ENCODE measurements around the gene C3orf70. TPM values are rescaled to one million over a fixed set of nuclear protein-coding genes. Genes with fewer than 3 reads are reported as not detected.

Gene C3orf70
- total and polyA plus RNA-seq, 2 of the 8 experiments (the other 6 are each of a cell fraction or from before 2014, with no cell fraction given), result 1.7 to 2.0 TPM

DNA sequence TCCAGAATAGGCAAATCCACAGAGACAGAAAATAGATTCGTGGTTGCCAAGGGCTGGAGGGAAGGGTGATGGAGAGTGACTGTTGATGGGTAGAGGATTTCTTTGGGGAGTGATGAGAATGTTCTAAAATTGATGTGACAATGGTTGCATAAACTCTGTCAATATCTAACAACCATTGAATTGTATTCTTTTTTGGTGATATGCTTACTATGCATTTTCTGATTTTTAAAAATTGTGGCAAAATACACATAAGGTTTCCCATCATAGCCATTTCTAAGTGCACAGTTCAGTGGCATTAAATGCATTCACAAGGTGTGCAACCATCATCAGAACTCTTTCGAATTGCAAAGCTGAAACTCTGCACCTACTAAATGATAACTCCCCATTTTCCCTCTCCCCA is 44.2 kb upstream of the C3orf70 start:
- H3K9me3 ChIP-seq (ENCODE audit: insufficient read depth in 2 of 2, low read depth in 1 of 2, low read length in 1 of 2), result no peaks in the 10 kb centered on the region
- no peak overlapping the region for H3K4me3 ChIP-seq (ENCODE audit: extremely low read depth in 1 of 4, insufficient read depth in 2 of 4, low read depth in 3 of 4, low read length in 4 of 4)
- H3K79me2 ChIP-seq (ENCODE audit: control insufficient read depth in 1 of 2, insufficient read depth in 2 of 2, low read length in 2 of 2), result no peaks in the 10 kb centered on the region
- no peak overlapping the region for H3K4me2 ChIP-seq (ENCODE audit: insufficient read depth in 1 of 2, low read depth in 2 of 2, low read length in 2 of 2)
- H3K36me3 ChIP-seq (ENCODE audit: control insufficient read depth in 2 of 4, insufficient read depth in 4 of 4, low read length in 3 of 4), result no peaks in the 10 kb centered on the region
- no peak overlapping the region for H2BK20ac ChIP-seq (ENCODE audit: low read length)
- ChIA-PET CTCF (ENCODE audit: partially characterized antibody) (interaction anchor here (0.7 to 3.8 kb wide), 3 partner anchors 18 to 74 kb away, joined by 3 to 10 read pairs (median 4); no protein-coding TSS in a partner anchor), POLR2A (ENCODE audit: partially characterized antibody) (no interaction called here)
- no peak overlapping the region for H3K14ac ChIP-seq (ENCODE audit: insufficient read length)
- H2BK5ac ChIP-seq (ENCODE audit: low read depth, low read length), result no peak overlapping the region
- H4K20me1 ChIP-seq (replicated peaks in 1 of 2; ENCODE audit: control insufficient read depth in 1 of 2, insufficient read depth in 2 of 2, low read length in 2 of 2), result no peaks in the 10 kb centered on the region
- H2AK5ac ChIP-seq (ENCODE audit: low read depth, low read length), result no peak overlapping the region
- no peak overlapping the region for H3K4ac ChIP-seq (replicated peaks; ENCODE audit: insufficient read length, low read depth, low read length)
- H3K27ac ChIP-seq (ENCODE audit: low read depth, low read length), result no peak overlapping the region
- H2BK15ac ChIP-seq (ENCODE audit: low read length), result no peak overlapping the region
- H2BK12ac ChIP-seq (ENCODE audit: low read depth, low read length), result no peak overlapping the region
- H3K23ac ChIP-seq (ENCODE audit: insufficient read length), result no peak overlapping the region
- H4K91ac ChIP-seq (replicated peaks; ENCODE audit: insufficient read length, low read length), result no peak overlapping the region
- DNase-seq (ENCODE audit: low read depth in 1 of 2, low spot score in 2 of 2) (no peak), FAIRE-seq (no peak)
- no peaks in the 10 kb centered on the region for H3K4me1 ChIP-seq (replicated peaks in 1 of 4; ENCODE audit: control insufficient read depth in 3 of 4, insufficient read depth in 4 of 4, low read length in 3 of 4)
- no peak overlapping the region for H4K5ac ChIP-seq (ENCODE audit: insufficient read length, low read depth, low read length)
- no peaks in the 10 kb centered on the region for H3K23me2 ChIP-seq (ENCODE audit: low read depth, low read length)
- no peak overlapping the region for H3K18ac ChIP-seq (ENCODE audit: extremely low read depth, low read length)
- no peaks in the 10 kb centered on the region for H3K79me1 ChIP-seq (ENCODE audit: low read depth, low read length)
- no peak overlapping the region for H3K9ac ChIP-seq (replicated peaks in 1 of 4; ENCODE audit: extremely low read depth in 1 of 4, low read depth in 3 of 4, low read length in 3 of 4)
- no peak overlapping the region for H3K56ac ChIP-seq (replicated peaks; ENCODE audit: insufficient read length, low read depth, low read length)
- no peak overlapping the region for H2AFZ ChIP-seq (ENCODE audit: low read length)
- TF ChIP-seq RFX5 (IDR thresholded peaks at IDR 0.05; ENCODE audit: borderline replicate concordance, low read depth, low read length) (no peak), MAFK (IDR thresholded peaks at IDR 0.05; ENCODE audit: low read depth, low read length) (0 out of 2 replicates have a peak, but pooled peaks have one; percentile 33)
- H2BK120ac ChIP-seq (replicated peaks; ENCODE audit: low read depth, low read length), result no peak overlapping the region
- no peak overlapping the region for H4K8ac ChIP-seq (ENCODE audit: extremely low read depth, insufficient read depth, low read length)
- no peaks in the 10 kb centered on the region for H3K27me3 ChIP-seq (replicated peaks in 1 of 4; ENCODE audit: control insufficient read depth in 3 of 4, extremely low read depth in 1 of 4, insufficient read depth in 3 of 4, low read length in 3 of 4)
- WGBS, 2 experiments (ENCODE audit: extremely low coverage in 1 of 2, insufficient coverage in 1 of 2, insufficient read length in 1 of 2, insufficient replicate concordance in 2 of 2, low coverage in 1 of 2, low lambda C conversion rate in 2 of 2, missing lambda C conversion rate in 1 of 2), result 81% methylated on average over 2 of the region's 2 CpGs; no CpG with 5 or more reads in 1 of the 2 experiments
